C1 segment of cervical spinal cord (tissue), 14 donors: ENCODE data around the gene PRKAR1A.

Source experiments
- DNase-seq, 14 donors: peaks; one replicate each; lab custom pipeline; 2025; lab: John Stamatoyannopoulos, UW

Gene PRKAR1A

DNA sequence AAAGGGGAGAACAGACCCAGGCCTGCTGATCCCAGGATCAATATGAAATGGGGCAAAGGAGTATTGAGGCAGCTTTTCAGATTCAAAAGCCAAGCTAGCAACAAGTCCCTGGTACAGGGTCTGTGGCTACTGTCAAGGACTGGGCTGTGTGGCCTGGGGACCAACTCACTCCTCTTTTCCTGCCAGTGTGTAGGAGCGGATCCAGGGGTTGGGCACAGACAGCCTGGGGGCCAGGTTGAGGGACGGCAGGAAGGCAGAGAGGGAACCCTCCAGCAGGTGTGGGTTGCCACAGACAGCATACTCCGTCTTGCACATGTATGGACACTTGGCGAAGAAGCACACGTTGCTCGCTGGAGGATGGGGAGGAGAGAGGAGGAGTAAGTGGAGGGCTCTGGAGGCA is 29.6 kb downstream of the PRKAR1A start:
- no peak for DNase-seq

GRCh38 chr17:68542698-68543463 is 30.7 kb downstream of the PRKAR1A start:
- no peak for DNase-seq

- DNase-seq = no peak
These were observed 32.1 kb downstream of the PRKAR1A start for GRCh38 chr17:68544111-68544915.

DNA sequence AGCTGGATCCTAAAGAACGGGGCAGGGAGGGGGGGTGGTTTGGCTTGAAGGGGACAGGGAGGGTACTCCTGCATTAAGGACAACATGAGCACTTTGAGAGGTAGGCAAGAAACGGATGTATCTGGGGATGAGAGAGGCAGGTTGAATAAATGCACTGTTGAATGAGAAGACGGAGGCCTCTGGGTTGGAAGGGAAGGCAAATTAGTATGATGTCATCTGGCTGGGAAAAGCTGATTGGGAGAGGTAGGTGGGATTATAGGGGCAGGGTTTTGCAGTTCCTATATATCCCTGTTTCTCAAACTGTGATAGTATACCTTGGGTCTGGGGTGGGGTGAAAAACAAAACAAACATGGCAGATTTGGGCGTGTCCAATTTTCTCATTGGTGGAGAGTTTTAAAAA is 44.3 kb downstream of the PRKAR1A start:
- no peak for DNase-seq

DNA sequence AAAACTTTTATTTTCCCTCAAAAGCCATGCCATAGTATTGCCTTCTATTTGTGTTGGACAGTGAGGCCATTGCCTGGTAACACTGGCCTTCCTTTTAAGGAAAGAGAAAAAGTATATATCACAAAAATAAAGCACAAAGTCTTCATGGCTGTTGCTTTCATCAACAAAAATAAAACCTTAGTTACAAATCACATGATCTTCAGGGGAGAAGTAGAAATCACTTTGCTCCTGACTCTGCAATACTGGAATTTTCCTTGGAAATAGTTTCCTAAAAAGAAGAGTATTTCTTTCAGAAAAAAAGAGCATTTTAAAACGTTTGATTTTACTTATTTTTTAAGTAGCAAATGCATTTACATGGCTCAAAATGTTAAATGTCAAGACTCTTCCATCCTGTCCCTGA is 47.1 kb downstream of the PRKAR1A start:
- DNase-seq = no peak

DNA sequence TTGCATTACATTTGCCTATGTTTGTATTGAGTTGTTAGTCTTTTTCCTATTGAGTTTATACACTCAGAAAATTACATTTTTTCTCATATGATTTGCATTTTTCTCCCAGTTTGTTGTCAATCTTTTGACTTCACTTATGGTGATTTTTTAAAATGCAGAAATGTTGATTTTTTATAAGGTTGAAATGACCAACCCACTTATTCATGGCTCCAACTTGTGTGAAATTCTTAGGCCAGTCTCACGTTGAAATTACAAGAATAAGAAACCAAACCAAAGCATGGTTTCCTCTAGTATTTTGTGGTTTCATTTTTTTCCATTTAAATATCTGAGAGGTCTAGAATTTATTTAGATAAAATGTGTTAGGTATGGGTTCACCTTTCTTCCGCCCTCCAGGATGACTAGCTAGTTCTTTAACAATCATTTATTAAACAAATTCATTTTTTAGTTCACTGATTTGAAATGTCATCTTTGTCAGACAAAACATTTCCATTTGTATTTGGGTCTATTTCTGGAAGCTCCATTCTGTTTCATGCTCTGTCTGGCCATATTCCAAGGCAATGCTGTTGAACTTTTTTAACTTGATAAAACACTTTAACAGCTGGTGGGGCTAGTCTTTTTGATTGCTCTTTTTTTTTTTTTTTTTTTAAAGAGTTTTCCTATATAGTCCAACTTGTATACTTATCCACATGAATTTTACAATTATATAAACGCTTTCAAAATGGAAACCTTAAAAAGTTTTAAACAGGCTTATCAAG is 48.9 kb downstream of the PRKAR1A start:
- DNase-seq = no peak

DNA sequence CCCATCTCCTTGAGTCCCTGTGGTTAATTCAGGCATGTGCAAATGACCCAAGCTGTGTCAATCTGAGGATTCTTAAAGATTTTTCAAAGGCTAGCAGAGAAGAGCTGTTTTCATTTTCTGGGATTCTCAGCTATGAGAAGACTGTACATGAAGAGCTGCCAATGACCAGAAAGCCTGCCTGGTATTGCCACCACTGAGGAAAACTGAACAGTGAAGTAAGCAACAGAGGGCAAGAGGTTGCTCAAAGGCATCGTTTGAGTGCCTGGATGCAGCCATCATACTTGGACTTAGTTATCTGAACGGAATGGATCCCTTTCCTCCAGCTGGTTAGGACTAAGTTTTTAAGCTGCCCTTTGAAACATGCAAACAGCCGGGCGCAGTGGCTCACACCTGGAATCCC is 50.5 kb downstream of the PRKAR1A start:
- DNase-seq = no peak

- DNase-seq = no peak
These were observed 52.3 kb downstream of the PRKAR1A start for GRCh38 chr17:68564415-68565111.

DNA sequence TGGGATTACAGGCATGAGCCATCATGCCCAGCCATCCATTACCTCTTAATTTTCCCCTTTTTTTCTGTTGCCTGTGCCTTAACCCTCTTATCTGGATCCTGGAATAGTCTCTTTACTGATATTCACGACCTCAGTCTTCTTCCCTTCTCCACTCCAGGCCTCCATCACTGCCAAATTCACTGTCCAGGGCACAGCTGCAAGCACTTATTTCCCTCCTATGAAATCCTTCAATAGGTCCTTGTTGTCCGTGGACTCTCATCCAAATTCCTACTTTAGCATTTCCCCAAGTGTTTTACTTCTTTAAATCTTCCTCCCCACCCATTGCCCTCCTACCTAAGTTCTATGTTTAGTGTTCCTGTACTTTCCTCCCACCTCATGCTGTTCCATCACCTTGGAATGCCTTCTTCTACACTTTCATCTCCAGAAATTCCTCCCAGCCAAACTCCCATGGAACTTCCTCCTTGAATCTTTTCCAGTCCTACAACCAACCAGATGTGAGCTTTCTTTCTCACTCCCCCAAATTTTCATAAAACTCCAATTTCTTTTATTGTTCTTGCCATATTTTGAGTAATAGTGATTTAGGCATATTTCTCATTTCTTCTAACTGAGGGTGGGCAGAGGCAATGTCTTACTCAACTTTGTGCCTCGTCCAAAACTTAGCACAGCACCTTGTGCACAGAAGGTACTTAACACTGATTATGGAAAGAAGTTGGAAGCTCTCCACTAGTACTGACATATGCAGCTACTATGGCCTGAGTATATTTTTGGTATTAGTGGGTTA is 53.6 kb downstream of the PRKAR1A start:
- DNase-seq = no peak

DNA sequence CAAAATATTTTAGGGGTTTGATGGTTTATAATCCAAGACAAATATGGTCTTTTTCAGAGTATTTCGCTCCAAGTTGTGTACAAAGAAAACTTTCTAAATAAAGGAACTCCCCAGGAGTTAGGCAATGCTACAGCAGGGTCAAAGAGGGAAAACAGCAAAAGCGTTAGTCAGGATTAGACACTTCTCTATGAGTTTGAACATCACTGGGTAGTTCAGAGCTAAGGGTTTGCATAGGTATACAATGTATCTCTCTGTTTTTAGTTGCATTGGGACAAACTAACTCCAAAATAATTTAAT is 54.2 kb downstream of the PRKAR1A start:
- no peak for DNase-seq

GRCh38 chr17:68567035-68567434 is 54.8 kb downstream of the PRKAR1A start:
- DNase-seq = no peak

- DNase-seq = no peak
These were observed 55.4 kb downstream of the PRKAR1A start for GRCh38 chr17:68567581-68567980.

GRCh38 chr17:68568581-68568980 is 56.4 kb downstream of the PRKAR1A start:
- DNase-seq = no peak

- DNase-seq = no peak
These were observed 57.1 kb downstream of the PRKAR1A start for GRCh38 chr17:68569346-68569745.

DNA sequence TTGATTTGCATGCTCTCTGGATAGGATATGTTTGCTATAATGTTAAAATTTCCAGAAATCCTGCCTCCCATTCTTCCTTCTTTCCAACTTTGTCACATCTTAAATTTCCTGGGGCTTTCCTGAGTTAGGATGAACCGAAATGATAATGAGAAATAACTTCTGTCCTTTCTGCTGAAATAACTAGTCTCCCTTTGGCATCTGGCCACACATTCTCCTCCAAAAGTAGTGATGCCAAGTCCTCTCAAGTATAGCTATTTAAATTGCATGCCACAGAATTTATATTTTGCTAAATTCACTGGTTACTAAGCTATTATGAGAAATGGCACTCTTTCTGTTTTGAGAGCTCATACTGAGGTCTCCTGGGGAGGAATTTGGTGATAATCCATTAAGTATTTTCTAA is 58.3 kb downstream of the PRKAR1A start:
- no peak for DNase-seq

- no peak for DNase-seq
These were observed 60.1 kb downstream of the PRKAR1A start for GRCh38 chr17:68572138-68572842.

DNA sequence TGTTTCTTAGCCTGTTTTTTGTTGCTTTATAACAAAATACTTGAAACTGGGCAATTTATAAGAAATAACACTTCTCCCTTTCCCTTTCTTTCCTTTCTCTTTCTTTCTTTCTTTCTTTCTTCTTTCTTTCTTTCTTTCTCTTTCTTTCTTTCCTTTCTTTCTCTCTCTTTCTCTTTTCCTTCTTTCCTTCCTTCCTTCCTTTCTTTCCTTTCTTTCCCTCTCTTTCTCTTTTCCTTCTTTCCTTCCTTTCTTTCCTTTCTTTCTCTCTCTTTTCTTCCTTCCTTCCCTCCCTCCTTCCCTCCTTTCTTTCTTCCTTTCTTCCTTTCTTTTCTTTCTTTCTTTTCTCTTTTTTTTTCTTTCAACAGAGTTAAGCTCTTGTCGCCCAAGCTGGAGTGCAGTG is 61.1 kb downstream of the PRKAR1A start:
- DNase-seq = no peak

- DNase-seq = no peak
These were observed 63.9 kb downstream of the PRKAR1A start for GRCh38 chr17:68576137-68576536.

- no peak for DNase-seq
These were observed 64.7 kb downstream of the PRKAR1A start for GRCh38 chr17:68576811-68577496.

DNA sequence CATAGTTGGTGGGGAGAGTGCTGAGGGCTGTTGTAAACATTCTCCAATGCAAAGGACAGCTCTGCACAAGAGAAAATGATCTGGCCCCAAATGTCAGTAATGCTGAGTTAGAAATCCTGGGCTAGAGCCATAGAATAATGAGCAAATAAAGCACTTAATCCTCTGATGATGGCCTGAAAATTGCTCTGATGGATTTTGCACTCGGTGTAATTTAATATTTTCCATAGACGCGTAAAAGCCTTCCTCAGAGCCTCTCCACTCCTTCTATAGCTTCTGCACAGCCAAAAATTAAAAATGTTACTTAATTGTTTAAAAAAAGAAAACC is 65.2 kb downstream of the PRKAR1A start:
- no peak for DNase-seq
